GM19043 (cell line): ENCODE measurements around the gene CTDNEP1.

Source experiments
- ATAC-seq: cut with Tn5 transposase; IDR thresholded peaks from one replicate; pipeline ENCODE4 v1.9.1; 2021; ENCODE audit warnings: low read depth; ENCODE audit not compliant: unreplicated experiment

The CTDNEP1 gene

DNA sequence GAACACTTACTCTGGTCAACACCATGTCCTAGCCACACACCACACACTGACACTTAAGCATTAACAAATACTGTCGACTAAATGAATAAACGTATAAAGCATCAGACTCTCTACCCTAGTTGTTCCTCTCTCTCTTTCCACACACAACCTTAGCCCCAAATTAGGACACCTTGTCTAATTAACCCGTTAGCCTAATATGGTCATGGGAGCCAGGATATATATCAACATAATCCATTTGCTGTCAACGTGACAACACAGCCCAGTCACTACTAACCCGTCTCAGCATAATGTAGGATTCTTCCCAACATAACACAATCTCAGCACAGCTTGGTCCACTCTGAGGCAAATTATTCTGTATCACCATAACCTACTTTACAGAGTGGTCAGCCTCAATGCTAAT, 19.4 kb downstream of the CTDNEP1 start:
- ATAC-seq, result no peak

DNA sequence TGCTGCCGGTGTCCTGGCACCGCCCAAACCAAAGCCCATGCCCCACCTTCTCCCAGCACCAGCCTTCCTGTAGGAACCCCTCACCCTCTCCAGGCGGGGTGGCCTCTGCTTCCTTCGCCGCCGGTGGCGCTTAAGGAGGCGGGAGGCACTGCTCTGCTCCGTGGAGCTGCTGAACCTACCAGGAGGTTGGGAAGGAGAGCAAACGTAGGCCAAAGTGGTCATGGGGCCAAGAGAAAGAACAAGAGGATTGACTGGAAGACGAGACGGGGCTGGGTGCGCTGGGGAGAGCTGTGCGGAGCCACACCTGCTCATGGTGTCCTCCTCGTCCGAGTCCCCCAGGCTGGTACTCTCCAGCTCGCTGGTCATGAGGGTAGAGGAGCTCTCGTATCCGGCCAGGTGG, 22.0 kb downstream of the CTDNEP1 start:
- ATAC-seq, result no peak

DNA sequence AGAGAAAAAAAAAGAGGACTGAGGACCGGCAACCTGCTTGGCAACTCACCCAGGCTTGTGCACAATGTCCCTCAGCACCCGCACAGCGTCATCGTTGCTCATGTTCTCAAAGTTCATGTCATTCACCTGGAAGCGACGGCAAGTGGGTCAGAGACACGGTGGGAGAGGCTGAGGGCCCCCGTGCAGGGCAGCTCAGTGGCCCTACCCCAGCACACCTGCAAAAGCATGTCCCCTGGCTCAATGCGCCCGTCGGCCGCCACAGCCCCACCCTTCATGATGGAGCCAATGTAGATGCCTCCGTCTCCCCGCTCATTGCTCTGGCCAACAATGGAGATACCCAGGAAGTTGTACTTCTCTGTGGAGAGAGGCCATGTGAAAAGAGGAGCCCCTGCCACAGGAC, 22.6 kb downstream of the CTDNEP1 start:
- no peak for ATAC-seq

DNA sequence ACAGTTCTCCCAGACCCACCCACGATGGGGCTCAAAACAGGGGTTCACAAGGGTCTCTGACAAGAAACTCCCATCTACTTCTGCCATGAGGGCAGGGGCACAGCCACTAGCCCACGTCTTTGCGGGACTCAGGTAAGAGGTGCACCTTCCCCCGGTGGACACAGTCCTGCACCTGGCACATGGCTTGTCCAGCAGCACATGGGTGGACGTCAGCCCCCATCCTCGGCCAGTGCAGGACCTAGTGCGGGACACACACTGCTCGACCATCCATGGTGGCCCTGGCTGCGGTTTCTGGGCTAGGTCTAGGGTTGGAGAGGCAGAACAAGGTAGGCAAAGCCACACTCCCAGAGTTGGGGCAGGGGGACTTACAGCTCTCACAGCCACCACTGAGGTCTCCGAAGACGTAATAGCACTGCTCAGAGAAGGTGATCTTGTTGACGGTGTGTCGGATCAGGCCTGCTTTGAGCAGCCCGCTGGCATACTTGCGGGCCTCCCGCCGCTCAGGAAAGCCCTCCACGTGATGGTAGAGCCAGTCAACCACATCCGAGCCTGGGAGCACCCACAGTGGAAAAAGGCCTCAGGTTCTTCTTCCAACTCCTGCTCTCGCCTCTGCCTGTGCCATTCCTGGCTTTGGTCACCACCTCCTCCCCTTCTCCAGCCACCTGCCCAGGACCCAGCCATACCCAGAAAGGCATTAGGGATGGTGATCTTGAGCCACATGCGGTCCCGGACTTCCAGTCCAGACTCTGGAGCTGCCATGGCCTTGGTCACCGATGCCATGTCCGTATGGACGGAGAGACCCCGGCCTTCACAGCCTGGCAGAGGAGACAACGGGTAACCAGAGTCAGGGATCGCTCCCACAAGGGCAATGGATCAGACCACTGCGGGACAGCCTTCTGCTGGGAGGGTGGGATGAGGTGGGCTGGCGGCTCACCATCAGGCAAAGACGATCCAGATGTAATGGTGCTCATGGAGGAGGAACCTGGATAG, 24.5 kb downstream of the CTDNEP1 start:
- ATAC-seq, result no peak

DNA sequence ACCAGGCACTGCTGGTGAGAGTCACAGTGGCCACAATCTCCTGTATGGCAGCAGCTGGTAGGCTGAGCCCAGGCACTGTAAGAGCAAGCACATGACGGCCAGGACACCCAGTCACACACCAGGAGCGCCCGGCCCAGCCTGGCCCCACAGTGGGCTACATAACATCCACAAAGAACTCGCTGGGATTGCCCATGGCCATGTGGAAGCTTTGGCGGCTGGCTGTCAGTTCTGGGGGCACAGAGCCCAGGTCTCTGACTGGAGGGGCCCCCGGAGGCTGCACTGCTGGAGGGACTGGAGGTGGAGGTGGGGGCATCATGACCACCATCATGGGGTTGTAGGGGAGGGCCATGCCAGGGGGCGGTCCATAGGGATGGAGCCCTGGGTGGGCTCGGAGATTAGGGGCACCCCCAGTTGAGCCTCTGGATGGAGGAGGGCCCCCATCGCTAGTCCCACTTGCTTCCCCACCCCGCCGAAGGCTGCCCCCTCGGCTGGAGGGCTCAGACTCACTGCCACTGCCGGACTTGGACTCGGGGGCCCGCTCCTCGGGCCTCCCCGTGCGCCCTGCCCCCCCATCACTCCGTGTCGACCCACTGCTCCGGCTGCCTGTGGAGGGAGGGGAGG, 25.7 kb downstream of the CTDNEP1 start:
- ATAC-seq, result no peak

DNA sequence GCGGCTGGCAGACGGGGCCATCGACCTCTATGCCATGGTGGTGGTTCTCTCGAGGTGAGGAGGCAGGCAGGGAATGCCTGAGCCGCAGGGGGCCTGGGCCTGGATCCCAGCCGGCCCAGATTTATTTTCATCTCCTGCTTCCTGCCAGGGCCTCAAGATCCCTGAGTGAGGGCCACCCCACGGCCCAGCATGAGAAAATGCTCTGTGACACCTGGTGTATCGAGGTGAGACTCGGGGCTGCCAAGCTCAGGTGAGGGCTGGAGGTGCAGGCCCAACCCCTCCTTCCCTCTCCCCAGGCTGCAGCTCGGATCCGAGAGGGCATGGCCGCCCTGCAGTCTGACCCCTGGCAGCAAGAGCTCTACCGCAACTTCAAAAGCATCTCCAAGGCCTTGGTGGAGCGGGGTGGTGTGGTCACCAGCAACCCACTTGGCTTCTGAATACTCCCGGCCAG, 26.8 kb downstream of the CTDNEP1 start:
- ATAC-seq, result no peak

DNA sequence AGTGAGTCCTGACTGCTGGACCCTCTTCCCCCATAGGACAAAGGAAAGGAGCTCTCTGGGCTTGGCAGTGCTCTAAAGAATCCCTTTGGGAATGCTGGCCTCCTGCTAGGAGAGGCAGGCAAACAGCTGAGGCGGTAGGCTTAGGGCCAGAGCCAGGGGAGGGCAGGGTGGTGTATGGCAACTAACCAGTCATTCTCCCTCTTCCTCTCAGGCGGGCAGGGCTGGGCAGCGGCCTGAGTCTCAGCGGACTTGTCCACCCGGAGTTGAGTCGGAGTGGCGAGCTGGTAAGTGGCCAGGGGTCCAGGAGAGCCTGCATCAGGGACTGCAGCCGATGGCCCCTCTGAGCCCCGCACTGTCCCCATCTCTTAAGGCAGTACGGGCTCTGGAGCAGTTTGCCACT, 27.4 kb downstream of the CTDNEP1 start:
- ATAC-seq, result no peak

DNA sequence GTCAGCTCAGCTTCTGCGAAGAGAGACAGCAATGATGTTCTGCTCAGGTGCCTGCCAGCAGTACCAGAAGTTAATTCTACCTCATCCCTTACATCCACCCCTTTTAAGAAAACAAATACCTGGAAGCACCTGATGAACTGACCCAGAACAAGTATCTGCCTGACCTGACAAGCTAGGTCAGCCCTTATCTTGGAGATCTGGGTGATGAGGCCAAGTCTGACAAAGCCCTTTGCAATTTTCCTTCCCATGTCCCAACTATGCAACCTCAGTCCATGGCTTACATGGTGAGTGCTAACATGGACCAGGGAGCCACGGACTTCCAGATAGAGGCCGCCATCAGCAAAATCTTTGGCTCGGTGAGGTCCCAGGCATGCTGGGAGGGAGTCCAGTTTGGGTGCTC, 28.2 kb downstream of the CTDNEP1 start:
- no peak for ATAC-seq

DNA sequence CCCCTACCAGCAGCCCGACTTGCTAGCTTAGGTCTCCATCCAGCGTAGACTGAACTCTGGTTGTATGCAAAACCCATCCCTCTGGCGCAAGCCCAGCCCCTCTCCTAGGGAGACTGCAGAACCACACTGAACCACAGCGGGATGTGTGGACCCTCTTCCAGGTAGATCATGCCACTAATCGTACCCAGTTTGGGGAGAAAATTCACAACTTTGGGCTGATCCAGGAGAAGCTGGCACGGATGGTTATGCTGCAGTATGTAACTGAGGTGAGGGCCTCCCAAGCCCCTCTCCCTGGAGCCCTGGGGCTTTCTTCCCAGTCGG, 28.6 kb downstream of the CTDNEP1 start:
- no peak for ATAC-seq

DNA sequence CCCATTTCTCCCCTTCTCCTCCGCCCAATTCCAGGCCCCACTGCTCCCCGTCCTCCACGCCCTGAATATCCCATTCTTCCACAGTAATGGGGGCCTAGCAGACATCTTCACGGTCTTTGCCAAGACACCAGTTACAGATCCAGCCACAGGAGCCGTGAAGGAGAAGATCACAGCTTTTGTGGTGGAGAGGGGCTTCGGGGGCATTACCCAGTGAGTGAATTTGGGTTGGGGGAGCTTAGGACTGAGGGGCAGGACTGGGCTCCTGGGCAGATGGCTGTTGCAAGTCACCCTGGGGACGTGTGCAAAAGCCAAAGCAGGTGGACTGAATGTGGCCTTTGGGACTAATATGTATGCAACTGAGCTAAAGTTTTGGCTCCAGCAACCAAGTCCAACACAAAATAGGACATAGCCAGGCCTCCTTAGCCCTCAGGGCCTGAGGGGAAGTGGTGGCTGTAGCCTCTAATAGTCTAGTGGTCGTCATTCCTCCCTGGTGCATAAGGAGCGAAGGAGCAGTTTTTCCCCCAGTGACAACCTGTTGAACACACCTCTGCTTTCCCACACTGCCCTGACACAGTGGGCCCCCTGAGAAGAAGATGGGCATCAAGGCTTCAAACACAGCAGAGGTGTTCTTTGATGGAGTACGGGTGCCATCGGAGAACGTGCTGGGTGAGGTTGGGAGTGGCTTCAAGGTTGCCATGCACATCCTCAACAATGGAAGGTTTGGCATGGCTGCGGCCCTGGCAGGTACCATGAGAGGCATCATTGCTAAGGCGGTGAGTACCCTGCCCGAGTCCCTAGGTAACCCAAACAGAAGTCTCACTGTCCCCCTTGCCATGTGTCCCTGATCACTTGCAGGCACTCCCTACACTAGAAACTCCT, 29.2 kb downstream of the CTDNEP1 start:
- no peak for ATAC-seq

DNA sequence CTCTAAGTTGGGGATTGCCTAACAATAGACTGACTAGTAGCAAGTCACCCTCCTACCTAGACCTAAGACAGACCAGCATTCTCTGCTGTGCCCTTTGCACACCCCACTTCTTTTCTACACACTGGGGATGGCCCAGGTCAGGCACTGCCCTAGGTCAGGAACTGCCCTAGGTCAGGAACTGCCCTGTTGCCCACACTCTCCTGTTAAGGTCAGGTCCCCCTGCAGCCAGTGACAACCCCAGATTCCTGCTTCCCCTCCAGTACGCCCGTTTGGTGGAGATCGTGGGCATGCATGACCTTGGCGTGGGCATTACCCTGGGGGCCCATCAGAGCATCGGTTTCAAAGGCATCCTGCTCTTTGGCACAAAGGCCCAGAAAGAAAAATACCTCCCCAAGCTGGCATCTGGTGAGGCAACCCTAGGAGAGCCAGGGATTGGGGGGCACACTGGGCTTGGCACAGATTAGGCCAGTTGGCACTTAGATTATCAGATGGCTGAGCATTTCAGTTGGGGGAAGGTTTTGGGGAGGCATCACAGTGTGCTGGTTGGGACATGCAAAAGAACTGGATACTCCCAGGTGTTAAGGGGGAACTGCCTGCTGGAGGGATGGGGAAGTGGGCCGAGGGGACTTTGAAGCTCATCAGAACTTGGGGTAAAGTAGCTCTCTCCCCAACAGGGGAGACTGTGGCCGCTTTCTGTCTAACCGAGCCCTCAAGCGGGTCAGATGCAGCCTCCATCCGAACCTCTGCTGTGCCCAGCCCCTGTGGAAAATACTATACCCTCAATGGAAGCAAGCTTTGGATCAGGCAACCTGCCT, 30.0 kb downstream of the CTDNEP1 start:
- ATAC-seq, result no peak

DNA sequence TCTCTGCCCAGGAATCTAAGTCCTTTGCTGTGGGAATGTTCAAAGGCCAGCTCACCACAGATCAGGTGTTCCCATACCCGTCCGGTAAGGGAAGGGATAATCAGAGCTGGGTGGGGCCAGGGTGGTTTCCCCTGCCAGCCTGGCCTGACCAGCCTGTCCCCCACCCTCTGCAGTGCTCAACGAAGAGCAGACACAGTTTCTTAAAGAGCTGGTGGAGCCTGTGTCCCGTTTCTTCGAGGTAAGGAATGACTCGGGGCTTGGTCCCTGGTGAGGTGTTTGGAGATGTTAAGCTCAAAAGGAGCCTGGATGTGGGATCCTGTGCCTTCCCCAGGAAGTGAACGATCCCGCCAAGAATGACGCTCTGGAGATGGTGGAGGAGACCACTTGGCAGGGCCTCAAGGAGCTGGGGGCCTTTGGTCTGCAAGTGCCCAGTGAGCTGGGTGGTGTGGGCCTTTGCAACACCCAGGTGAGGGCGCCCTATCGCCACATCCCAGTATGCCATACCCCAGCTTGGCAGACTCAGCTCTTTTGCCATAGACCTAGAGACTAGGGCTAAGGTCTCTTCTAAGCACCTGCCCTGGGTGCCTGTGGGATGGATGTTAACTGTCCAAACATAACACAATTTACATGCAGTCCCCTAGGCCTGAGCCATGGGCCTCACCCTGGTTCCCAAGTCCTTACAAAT, 30.8 kb downstream of the CTDNEP1 start:
- ATAC-seq, result no peak

DNA sequence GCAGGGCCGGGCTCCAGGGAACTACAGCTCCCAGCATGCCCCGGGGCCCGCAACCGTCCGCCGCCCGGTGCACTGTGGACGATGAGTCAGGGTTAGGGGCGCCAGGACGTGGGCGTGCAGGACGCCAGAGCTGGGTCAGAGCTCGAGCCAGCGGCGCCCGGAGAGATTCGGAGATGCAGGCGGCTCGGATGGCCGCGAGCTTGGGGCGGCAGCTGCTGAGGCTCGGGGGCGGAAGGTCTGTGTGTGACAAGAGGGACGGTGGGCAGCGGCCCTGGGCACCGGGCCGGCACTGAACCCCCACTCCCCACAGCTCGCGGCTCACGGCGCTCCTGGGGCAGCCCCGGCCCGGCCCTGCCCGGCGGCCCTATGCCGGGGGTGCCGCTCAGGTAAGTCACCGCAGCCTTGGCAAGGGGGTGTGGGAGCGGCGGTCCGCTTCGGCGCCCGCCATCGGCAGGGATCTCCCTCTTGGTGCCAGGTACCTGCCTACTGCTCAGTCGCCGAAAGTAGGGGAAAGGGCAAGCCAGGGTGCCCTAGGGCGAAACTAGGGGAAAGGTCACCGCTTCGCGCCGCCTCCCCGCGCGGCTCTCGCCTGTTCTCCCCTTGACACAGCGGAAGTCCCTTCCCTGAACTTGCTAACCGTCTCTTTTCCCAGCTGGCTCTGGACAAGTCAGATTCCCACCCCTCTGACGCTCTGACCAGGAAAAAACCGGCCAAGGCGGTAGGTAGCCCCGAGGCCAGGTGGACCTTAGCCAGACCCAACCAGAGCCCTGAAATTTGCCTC, 31.5 kb downstream of the CTDNEP1 start, which contains the start of the genes ACADVL and DLG4:
TSS of gene ACADVL (plus strand) at position 127 of the 781 bp plus-strand sequence. CDS start at position 174, 47 bp downstream.
TSS of gene DLG4 (minus strand) at position 25 of the 781 bp plus-strand sequence.
- peak; percentile 63 for ATAC-seq

DNA sequence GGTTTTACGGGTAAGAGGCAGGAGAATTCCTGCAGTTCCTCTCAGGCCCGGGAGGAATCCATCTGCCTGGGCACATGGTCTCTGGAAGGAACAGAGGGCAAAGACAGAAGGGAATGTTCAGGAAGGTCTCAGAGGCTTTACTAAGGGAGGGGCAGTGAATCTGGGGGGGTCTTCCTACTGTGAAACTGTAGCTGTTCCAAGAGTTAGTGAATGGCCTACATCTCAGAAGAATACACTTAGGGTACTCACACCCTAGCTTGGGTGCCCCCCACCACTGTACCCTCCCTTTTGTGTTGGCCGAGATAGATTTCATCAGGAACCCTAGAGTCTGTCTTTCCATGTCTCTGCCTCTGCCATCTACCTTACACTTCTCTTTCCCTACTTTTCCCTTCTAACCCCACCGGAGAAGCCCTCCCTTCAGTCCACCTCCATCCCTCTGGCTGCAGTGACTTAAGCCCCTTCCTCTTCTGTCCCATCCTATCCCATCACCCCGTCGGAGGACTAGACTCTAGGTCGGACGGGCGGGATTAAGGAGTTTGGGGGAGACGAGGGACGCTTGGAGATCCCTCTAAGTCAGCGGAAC, 32.2 kb downstream of the CTDNEP1 start:
- no peak for ATAC-seq

DNA sequence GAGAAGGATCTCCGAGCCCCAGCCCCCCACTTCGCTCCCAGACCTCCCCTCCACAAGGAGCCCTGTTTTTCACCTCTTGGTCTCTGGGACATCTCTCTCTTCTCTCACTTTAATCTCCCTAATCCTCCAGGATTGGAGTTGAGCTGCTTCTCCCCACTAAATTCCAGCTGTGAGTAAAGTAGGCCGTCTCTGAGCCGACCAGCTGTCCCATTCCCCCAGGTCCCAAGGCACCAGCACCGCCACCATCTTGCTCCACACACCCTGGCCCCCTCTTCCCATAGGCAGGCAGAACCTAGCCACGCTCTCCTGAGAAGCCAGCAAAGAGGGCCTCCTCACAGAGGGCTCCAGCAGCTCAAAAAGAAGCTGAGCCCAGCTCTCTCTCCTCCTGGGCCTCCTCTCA, 32.8 kb downstream of the CTDNEP1 start:
- ATAC-seq, result no peak

DNA sequence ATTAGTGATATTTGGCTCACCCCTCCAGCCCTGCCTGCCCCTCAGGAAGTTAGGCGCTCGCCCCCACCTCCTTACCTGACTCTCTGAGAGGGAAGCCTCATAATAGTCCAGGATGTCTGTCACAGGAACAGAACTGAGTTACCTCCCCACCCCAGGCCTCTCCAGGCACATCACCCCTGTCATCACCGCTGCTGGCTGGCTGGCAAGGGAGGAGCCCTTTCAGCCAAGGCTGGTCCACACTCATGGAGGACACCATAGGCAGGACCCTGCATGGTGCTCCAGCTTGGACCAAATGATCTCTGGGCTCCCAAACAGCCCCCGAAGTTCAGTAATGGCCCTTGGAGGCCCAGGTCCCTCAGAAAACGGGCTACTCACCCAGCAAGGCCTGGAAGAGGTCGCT, 33.4 kb downstream of the CTDNEP1 start:
- no peak for ATAC-seq

DNA sequence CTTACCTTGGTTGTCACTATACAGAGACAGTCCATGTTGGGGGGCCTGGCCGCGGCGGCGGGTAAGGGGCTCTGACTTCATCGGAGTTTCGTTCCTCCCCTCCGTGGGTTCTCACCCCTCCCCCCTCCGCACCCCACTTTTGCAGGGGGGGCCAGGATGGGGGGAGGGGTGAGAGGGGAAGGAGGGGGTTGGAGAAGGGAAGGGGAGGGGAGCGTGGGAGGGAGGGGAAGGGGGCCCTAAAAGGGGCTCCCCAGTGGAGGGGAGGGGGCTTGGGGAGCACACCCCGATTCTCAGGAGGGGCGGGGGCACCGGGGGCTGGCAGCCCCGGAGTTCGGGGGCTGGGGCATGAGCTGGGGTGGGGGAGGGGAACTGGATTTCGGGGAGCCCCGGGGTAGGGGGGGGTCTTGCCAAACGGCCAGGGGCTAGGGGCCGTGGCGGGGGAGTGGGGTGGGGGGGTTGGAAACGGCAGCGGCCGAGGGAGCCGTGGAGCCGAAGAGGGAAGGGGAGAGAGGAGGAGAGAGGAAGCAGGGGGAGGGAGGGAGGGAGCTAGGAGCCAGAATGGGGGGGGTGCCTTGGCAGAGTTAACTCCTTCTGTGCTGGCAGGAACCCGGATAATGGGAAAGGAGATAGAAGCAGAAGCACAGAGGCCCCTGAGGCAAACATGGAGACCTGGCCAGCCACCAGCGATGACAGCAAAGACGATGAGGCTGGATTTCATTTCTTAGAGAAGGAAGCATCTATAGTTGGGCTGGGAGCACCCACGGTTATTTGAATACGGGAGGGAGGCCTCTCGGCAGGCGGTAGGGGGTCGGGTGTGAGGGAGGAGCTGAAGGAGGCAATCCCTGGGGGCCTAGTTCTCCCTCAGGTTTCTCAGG, 34.2 kb downstream of the CTDNEP1 start:
- ATAC-seq, result no peak
